Activated gamma-delta T cell treated with anti-CD3 and anti-CD28 coated beads, Interleukin-2, amount 50 U/mL, for 16 hours (primary cell): ENCODE results near the gene BLOC1S6.

Experiments
- DNase-seq: peaks from one replicate; pipeline ENCODE4 v3.0.0-alpha.2; 2020; ENCODE audit warnings: low read depth

Gene BLOC1S6

GRCh38 chr15:45588219-45588875 is 1.2 kb downstream of the BLOC1S6 start:
- DNase-seq: no peak

GRCh38 chr15:45589256-45589655 is 2.1 kb downstream of the BLOC1S6 start:
- DNase-seq: no peak

GRCh38 chr15:45594319-45594718 is 7.1 kb downstream of the BLOC1S6 start:
- no peak for DNase-seq

- no peak for DNase-seq
These were observed 7.8 kb downstream of the BLOC1S6 start for GRCh38 chr15:45594835-45595530.

- no peak for DNase-seq
These were observed 16.7 kb downstream of the BLOC1S6 start for GRCh38 chr15:45603881-45604280.

- DNase-seq: no peak
These were observed 17.1 kb downstream of the BLOC1S6 start for GRCh38 chr15:45604326-45604725.

- DNase-seq: no peak
These were observed 19.2 kb downstream of the BLOC1S6 start for GRCh38 chr15:45606413-45606812.

- DNase-seq: no peak
These were observed 19.7 kb downstream of the BLOC1S6 start for GRCh38 chr15:45606841-45607240.

- DNase-seq: no peak
These were observed 24.1 kb downstream of the BLOC1S6 start for GRCh38 chr15:45611305-45611704.

GRCh38 chr15:45612790-45613415 is 25.7 kb downstream of the BLOC1S6 start:
- DNase-seq: no peak

- no peak for DNase-seq
These were observed 29.7 kb downstream of the BLOC1S6 start for GRCh38 chr15:45616901-45617323.

GRCh38 chr15:45618813-45619212 is 31.6 kb downstream of the BLOC1S6 start:
- no peak for DNase-seq

GRCh38 chr15:45628136-45628535 is 41.0 kb downstream of the BLOC1S6 start:
- no peak for DNase-seq

GRCh38 chr15:45630917-45631691 is 43.9 kb downstream of the BLOC1S6 start:
- no peak for DNase-seq

GRCh38 chr15:45631776-45632175 is 44.6 kb downstream of the BLOC1S6 start:
- DNase-seq: no peak

GRCh38 chr15:45634432-45635190 is 47.4 kb downstream of the BLOC1S6 start, which contains the start of gene SQOR:
SQOR (plus strand) TSS chr15:45635029; CDS start chr15:45658924, 23,895 bp downstream.
- peak; percentile 47 for DNase-seq

GRCh38 chr15:45635191-45635638 is 48.0 kb downstream of the BLOC1S6 start:
- DNase-seq: peak; percentile 52

GRCh38 chr15:45635763-45636292 is 48.6 kb downstream of the BLOC1S6 start:
- DNase-seq: no peak

- DNase-seq: no peak
These were observed 50.0 kb downstream of the BLOC1S6 start for GRCh38 chr15:45637141-45637540.

GRCh38 chr15:45637552-45638033 is 50.4 kb downstream of the BLOC1S6 start:
- DNase-seq: peak; percentile 36

GRCh38 chr15:45640616-45641015 is 53.4 kb downstream of the BLOC1S6 start:
- DNase-seq: no peak
